Stromal cell of bone marrow (primary cell): ENCODE data around the gene UBR4.

Experiments used
- DNase-seq: peaks from one replicate; pipeline ENCODE4 v3.0.0-alpha.2; 2012; ENCODE audit warnings: low read depth

Gene UBR4

DNA sequence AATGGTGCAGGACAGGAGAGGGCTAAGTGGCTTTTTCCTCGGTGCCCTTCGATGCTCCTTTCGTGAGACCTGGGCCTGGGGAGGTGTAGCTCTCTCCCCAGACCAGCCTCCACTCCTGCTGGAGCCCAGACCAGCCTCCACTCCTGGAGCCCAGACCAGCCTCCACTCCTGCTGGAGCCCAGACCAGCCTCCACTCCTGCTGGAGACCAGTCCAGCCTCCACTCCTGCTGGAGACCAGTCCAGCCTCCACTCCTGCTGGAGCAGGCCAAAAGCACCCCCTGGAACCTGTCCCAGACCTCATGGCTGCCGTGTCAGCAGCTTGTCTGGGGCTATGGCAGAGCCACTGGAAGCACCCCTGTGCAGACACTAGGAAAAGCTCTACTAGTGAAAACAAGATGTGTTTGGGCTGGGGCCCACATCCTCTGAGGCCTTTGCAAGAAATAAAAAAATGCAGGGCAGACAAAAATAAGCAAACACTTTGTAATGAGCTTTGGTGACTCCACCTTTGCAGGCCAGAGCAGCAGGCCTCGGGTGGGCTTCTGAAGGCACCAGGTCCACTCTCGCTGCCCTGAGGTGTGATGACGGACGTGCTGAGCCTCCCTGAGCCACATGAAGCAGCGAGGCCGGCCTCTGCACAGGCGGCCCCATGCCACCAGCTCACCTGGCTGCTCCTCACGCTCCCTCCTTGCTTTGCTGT, 137.6 kb downstream of the UBR4 start:
- DNase-seq = no peak

DNA sequence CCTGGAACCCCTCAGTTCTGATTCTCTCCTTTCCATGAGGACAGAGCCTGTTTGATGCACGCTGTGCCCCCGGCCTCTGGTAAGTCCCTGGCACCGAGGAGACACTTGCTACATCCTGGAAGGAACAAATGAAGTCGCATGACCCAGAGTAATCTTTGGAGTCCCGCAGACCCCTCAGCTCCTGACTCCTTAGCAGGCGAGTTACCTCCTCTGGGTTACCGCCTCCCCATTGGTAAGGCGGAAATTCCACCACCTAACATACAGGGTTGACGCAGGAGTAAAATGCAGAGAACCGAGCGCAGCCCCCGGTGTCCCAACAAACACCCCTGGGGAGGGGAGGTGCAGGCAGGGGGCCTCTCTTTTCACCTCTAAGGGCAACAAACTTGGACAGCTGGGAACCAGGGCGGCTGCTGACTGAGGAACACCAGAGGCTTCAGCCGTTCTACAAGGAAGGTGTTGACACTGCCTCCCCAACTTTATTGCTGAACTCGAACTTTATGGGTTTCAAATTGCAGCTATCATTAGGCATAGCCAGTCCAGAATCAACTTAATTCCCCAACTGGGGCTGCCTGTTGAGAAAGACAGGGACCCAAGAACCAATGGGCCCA, 138.3 kb downstream of the UBR4 start:
- DNase-seq = no peak

DNA sequence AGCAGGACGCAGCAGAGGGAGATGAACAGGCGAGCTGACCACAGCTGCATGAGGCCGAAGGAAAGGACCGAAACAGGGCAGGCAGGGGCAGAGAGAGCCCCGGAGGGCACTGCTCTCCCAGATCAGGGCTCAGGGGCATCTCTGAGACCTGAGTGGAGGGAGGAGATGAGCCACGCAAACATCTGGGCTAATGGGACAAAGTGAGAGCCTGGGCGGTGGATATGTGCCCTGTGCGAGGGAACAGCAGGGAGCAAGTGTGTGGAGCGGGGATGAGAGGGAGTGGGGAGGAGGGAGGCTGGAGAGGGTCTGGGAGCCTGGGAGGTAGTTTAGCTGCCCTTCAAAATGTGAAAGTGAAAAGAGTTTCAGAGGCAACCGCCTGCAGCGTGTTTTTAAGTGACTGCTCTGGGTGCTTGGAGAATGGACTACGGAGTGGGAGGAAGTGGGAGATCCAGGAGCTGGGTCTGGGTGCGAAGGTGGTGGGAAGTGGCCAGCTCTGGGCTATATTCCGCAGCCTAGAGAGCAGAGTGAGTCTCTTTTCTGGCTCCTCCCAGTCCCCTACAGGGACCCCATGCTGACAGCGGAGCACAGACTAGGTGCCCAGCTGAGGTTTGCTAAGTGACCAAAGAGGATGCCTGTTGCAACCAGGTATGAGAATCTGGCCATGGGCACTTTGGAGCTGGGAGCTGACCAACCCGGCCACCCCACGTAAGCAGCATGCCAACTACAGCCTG, 139.0 kb downstream of the UBR4 start:
- DNase-seq = no peak

DNA sequence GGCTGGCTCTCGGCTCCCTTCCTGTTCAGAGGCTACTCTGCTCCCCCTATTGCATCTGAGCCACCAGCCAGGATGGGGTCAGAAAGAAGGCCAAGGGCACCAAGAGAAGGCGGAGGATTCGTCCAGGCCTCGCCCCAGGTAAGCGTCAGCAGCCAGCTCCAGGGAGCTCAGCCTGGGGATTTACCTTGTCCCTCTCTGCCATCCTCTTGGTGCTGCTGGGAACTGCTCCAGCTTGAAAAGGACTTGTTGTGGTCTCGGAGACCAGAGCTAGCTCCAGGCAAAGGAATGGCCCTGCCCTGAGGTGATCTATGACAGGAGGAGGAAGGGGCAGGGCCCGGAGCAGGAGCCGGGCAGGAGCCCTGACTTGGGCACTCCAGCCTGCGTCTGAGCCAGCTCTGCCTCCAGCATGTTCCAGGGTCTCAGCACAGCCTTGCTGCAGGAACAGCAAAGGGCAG, 139.8 kb downstream of the UBR4 start:
- DNase-seq = no peak

DNA sequence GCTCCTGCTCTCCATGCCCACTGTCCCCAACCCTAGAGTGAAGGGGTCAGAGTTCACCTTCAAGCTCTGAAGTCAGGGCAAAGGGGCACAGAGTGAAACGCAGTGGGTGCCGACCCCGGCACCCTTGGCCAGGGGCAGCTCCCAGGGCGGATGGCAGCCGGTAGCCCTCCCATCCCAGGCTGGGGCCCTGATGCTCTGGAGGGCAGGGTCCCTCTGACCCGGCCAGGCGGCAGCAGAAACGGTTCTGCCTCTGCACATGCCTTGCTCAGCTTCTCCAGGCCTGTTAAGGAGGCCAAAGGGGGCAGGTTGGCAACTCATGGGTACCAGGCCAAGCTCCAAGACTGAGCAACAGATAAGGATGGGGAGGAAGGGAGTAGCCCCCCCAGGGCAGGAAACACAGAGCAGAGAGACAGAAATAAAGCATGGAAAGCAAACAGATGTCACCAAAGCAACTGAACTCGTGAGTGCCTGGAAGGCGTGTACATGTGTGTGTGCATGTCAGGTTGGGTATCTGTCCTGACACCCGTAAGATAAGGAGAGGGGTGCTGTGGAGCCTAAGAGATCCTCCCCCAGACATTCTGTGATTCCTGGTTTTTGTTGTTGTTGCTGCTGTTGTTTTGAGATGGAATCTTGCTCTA, 141.3 kb downstream of the UBR4 start:
- no peak for DNase-seq

DNA sequence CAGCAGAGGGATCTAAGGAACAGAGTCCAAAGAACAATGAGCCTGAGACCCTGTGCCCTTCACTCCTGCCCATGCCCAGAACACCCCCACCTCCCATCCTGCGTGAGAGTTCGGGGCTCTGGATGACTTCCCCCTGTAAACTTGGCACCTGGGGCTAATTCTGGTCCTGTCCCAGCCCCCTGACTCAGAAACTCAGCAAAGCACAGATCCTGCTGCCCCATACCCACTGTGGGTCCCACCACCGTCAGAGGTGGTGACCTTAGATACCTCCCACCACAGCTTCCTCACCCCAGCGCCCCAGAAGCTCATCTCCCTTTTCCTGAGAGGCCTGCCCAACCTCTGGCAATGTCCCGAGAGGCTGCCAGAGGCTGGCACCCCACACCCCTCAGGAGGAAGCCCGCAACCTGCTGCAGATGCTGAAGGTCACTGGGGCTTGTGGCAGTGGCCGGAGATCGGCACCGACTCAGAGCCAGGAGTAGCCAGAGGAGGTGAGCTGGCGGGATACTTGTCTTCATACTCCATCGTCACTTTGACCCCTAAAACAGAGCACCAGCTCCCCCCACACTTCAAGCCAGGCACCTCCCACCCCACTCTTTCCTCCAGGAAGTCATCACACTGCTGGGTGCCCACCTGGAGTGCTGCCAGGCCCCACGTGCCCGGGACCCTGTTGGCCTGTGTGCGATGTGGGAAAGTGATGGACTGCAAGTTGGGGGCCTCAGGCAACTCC, 142.0 kb downstream of the UBR4 start:
- DNase-seq = no peak

DNA sequence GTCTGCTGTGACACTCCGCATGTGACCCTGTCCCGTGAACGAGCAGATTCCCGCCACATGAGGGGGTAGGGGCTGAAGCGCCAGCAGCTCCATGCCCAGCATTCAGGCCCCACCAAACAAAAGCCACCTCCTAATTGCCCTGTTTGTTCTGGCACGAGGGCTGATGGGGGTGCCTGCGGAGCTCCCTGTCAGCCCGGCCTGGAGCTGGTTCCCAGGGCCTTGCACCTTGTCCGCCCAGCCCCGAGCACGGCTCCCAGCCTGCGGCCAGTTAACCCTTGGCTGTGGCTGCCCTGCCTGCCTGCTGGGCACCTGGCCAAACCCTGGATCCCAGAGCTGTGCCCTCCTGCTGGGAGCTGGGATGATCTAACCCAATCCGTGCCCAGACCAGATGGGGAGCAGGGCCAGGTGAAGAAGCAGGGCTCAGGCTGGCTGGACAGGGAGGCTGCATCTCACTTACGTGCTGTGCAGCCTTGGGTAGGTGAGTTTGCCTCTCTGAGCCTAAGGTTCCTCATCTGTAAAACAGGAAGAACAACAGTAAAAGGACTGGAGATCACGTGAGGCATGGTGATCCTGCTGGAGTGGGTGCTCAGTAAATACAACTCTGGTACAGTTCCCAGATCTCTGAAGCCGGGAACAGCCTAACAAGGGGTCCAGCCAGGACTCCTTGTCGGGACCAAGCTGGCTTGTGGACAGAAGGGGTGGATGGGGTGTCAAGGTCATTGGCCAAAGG, 142.7 kb downstream of the UBR4 start:
- no peak for DNase-seq

DNA sequence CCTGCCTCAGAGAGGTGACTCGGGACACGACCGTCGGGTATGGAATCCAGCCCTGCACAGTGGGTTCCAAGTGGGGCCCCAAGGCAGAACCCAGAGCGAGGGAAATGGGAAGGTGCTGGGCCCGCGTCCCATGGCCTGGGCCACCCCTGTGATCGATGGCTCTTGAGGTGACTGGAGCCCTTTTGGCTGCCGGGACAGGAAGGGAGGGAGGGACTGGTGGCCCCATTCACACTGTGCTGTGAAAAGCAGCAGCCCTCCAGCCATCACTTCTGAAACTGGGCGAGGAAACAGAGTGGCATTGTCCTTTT, 143.2 kb downstream of the UBR4 start:
- no peak for DNase-seq

DNA sequence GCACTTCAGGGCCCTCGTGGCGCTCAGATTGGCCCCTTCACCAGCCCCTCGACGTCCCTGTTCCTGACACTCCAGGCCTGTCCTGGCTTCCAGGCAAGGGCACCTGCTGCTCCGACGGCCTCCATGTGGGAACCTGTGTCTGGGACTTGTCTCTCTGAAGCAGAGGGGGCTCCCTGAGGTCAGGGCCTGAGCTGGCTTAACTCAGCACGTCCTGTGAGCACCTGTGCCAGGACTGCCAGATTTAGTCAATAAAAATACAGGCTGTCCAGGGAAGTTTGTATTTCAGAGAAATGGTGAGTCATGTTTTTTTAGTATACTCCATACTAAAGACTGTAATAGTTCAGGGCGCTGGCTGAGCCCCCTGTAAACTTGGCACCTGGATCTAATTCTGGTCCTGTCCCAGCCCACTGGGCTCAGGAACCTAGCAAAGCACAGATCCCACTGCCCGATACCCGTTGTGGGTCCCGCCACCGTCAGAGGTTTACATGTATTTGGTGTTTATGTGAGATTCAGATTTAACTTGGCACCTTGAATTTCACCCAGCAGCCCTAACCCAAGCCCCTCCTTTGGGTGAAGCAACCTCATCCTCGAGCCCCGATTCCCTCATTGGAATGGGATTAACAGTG, 143.7 kb downstream of the UBR4 start:
- DNase-seq = no peak

DNA sequence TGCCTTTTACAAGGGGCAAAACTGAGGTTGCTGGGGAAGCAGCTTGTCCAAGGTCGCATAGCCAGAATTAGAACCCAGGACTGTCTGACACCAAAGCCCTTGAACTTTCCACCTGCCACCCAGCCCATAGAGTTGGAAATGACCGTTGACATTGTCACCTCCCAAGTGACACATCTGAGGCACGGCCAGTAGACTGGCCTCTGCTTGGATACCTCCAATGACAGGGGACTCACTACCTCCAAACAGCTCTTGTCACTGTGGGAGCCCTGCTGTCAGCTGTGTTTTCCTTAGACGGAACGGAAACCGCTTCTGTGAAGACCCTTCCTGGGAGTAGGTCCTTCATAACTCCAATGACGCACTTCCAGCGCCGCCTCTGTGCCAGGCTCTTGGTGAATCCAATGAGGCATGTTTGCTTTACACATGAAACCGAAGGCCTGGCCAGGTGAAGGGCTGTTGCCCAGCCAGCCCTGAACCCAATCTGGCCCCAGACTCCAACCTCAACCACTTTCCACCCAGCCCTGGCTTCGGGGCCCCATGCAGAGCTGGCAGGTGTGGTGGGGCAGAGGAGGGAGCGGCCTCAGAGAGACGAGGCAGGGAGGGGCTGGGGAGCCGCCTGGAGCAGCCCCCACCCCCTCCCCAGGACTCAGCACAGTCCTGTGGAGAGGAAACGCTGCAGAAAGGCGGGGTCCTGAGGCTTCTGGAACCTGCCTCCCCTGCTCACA, 144.4 kb downstream of the UBR4 start:
- no peak for DNase-seq

DNA sequence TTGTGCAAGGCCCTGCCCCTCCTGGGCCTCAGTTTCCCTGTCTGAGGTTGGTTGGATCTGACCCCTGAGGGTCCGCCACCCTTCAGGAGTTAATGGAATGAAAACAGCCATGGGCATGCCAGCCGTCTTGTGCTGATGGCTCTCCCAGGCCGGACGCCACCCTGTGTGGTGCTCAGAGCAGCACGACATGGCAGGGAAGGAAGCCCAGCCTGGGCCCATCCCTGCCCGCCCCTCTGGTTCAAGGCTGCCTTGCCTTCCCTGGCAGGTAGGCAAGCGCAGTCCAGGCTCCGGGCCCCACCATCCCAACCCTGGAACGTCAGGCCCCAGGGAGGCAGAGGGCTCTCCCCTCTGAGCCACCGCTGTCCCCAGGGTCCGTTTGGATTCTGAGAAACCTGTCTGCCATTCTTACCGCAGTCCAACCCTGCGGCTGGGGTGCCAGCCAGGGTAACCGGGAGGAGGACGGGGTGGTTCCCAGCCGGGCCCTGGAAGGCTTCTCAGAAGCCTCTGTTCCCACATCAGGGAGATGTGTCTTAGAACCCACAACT, 145.1 kb downstream of the UBR4 start:
- no peak for DNase-seq

DNA sequence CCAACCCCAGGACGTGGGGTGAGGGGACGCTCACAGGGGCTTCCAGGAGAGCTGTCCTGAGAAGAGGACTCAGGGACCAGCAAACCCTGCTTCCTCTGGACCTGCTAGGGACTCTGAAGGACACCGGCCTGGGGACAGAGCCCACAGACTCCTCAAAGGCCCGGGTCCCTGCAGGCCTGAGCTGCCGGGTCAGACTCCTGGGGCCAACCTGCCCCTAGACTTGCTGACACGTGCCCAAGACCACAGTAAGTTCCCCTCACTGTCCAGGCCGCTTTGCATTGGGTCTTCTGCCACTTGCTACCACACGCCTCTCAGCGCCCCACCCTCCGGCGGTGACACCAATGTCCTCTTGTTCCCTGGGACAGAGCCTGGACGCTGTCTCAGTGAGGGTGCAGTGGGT, 146.9 kb downstream of the UBR4 start:
- DNase-seq = no peak

DNA sequence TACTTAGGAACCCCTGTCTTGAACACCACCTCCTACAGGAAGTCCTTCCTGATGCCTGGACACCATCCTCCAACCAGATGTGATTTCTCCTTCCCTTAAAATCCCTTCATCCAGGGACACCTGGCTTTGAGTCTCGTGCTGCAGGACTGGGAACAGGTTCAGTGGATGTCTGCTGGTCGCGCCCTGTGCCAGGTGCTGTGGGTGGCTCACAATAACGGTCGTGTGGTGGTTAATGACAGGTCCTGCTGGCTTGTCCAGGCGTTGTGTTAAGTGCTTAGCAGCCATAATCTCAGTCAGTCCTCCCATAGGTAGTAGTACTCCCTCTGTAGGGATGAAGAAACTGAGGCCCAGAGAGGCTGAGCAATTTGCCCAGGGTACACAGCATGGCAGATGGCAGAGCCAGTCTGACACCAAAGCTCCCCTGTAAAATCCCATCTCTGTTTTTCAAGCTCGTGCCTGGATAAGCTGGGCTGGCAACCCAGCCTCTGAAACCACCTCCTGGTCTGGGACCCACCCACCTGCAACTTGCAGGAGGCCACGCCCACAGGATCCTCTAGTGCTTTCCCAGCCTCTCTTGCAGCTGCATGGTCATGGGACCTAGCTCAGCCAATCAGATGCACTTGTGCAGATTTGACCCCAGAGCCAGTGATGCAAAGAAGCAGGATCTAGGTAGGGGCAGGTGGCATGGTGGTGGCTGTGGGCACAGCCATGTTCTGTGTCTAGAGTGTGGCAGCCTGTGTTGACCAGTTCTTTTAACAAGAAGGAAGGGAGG, 147.6 kb downstream of the UBR4 start:
- DNase-seq = no peak

DNA sequence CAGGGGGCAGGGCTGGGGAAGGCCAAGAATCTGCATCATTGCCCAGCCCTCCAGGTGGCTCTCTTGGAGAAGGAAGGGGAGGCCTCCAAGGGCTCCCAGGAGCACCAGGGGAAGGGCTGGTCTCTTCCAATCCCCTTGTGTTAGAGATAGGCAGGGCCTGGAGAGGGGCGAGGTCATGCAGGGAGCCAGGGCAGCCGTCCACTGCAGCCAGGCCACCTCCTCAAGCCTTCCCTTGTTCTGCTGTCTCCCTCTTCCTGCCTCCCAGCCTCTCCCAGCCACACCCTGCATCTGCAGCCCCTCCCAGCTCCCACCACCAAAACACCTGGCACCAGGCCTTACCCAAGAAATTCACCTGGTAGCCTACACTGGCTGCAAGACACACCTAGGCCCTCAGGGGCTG, 148.3 kb downstream of the UBR4 start:
- DNase-seq = no peak

DNA sequence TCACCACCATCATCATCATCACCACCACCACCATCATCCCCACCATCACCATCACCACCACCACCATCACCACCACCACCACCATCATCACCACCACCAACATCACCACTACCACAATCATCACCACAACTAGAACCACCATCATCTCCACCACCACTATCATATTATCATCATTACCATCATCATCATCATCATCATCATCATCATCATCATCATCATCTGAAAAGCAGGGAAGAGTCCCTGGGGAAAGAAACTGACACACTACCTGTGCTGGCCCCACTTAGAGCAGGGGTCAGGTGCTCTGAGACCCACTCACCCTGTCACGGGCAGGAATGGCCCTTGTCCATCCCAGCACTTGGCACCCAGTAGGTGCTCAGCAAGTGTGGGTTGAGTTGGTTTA, 148.7 kb downstream of the UBR4 start:
- DNase-seq = no peak

DNA sequence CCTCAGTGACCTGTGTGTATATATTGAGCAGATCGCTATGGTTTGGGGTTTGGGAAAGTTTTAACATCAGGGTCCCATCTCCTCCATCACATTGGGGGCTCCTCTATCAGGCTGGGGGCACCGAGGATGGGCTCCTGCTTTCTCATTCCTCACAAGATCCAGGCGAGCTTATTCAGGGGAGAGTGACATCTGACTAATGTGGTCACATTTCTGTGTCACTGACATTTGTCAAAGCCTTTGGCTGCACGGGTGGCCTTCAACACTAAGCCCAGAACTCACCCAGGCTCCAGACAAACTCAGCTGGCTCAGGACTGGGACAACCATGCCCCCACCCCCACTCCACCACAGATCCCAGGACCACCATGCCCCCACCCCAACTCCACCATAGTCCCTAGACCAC, 150.3 kb downstream of the UBR4 start:
- DNase-seq = no peak

DNA sequence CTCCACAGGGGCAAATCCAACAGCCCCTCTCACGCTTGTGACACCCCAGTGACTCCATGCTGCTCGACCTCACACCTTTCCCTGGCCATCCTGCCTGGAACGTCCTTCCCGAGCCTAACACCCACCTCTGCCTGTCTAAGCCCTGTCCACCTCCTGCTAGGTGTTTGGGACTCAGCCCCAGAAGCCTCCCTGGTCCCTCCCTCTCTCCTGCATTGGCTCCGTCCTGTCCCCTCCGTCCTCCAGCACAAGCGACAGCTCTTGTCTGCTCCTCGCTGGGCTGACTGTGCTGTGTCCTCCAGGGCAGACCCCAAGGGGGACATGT, 151.6 kb downstream of the UBR4 start:
- no peak for DNase-seq

DNA sequence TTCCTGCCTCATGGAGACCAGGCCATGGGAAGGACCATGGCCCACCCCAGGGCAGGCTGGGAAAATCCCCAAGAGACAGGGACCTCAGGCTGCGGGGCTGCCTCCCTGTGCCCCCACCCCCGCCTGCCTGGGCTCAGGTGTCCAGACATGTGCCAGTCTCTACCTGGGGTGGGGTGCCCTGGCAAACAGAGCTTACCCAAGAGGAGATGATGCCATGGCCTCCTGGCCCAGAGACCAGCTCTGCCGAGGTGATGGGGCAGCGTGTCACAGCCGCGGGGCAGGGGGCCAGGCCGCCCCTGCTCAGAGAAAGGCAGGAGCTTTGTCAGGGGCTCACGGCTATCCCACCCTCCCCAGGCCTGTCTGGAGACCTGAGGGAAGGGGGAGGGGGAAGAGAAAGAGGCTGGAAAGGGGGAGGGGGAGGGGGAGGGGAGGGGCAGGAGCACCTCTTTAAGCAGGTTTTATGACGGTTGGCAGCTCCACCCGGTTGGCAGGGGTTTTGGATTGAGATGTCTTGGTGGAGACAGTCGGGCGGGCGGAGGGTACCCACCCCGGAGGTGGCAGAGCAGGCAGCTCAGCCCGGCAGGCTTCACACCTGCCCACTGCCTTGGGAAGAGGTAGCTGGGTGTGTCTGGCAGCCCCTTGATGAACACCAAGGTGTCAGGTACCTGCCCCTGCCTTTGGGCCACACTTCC, 152.1 kb downstream of the UBR4 start:
- DNase-seq = no peak

DNA sequence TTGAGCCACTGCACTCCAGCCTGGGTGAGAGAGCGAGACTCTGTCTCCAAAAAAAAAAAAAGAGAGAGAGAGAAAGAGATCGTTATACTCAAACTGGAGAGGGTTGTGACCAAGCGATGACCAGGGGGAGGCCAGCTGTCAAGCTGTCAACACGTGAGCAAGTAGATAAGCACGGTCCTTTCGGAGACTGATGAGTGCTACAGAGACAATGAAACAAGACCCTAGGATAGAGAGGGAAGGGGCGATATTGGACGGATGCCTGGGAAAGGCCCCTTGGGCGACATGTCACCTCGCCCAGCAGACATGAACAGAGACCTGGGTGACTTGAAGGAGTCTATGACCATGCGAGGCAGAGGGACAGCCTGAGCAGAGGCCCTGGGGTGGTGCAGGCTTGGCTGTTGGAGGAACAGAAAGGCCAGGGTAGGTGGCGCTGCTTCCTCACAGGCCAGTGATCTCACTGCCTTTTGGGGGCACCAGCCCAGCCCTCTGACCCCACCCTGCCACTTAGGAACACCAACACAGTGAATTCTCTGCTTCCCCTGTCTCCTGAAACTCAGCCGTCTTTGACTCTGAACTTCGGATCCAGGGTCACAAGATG, 152.8 kb downstream of the UBR4 start:
- no peak for DNase-seq
